HCT116 (cell line): Measurements from ENCODE around the gene PSG5. TPM values are rescaled to one million over a fixed set of nuclear protein-coding genes. Genes with fewer than 3 reads are reported as not detected.
A peak's percentile ranks its signal among the peaks of the same experiment; 100 is the strongest.
"Not testable (repeated sequence)": the region's sequence is repeated elsewhere in the genome, so short reads cannot be mapped to it uniquely, and the experiment has no call there.

Experiments
- ATAC-seq: fragments of 200-7000 bp; cut with Tn5 transposase; 2 replicates; pipeline ENCODE4 v1.9.1; 2020; ENCODE audit warnings: mild to moderate bottlenecking, moderate library complexity
- BruUV-seq: library from RNA; stranded (reverse); fragments of 400-500 nt; replicated peaks from 2 replicates; lab custom pipeline; 2021; lab: Mats Ljungman, UMichigan
- CTCF ChIA-PET: fragments of 300-600 bp; sonication (Branson Sonifier 250); formaldehyde crosslinking; loops from one replicate; lab custom pipeline; 2021; ENCODE audit warnings: antibody characterized with exemption; lab: Charles Lee
- POLR2A ChIA-PET: fragments of 300-600, 350-600 bp; sonication (Branson Sonifier 250); formaldehyde crosslinking; loops from one replicate; lab custom pipeline; 2021; ENCODE audit warnings: antibody characterized with exemption; lab: Charles Lee
- RAD21 ChIA-PET, 2 experiments: fragments of 300-600 bp; sonication (Branson Sonifier 250); formaldehyde crosslinking; loops; one replicate each; lab custom pipeline; 2023; ENCODE audit warnings: low total read pairs in 2 of 2; ENCODE audit not compliant: uncharacterized antibody in 2 of 2, unreplicated experiment in 2 of 2, low non-redundant PET in 1 of 2; lab: Charles Lee
- DNase-seq: peaks from one replicate; pipeline ENCODE4 v3.0.0-alpha.2; 2010; ENCODE audit warnings: low read depth, low spot score
- H2AFZ ChIP-seq: fragments of 200-600 bp; shearing (Covaris generic), sonication (generic); 2 replicates; pipeline ENCODE4 v1.6.1; 2017; ENCODE audit warnings: low read depth, mixed run types, mixed read lengths, antibody characterized with exemption, low read length; ENCODE audit not compliant: poor library complexity, severe bottlenecking
- H3K27ac ChIP-seq: 2 replicates; pipeline ENCODE4 v1.5.1; 2012; ENCODE audit warnings: low read depth, low read length
- H3K27me3 ChIP-seq: fragments of 200-600 bp; sonication (generic); 2 replicates; pipeline ENCODE4 v1.6.1; 2016; ENCODE audit warnings: mixed run types, low read length, mixed read lengths; ENCODE audit not compliant: insufficient read depth
- H3K36me3 ChIP-seq, 2 experiments: fragments of 200-500 bp in 1 of 2; fragments of 200-600 bp in 1 of 2; sonication (Bioruptor generic) in 1 of 2; sonication (generic) in 1 of 2; 2 replicates each; pipeline versions ENCODE4 v1.5.1 to v1.6.1; 2014 to 2016; ENCODE audit warnings: low read length in 2 of 2, inconsistent platforms in 1 of 2, mixed read lengths in 1 of 2, mixed run types in 1 of 2; ENCODE audit not compliant: insufficient read depth in 2 of 2, control insufficient read depth in 1 of 2
- H3K4me1 ChIP-seq, 2 experiments: fragments of 200-600 bp in 1 of 2; sonication (generic) in 1 of 2; 2 replicates each; pipeline versions ENCODE4 v1.5.1 to v1.6.1; 2012 to 2017; ENCODE audit warnings: low read length in 2 of 2, inconsistent platforms in 1 of 2, mild to moderate bottlenecking in 1 of 2, mixed read lengths in 1 of 2, mixed run types in 1 of 2, moderate library complexity in 1 of 2; ENCODE audit not compliant: insufficient read depth in 2 of 2, control insufficient read depth in 1 of 2
- H3K4me2 ChIP-seq: fragments of 200-600 bp; sonication (generic); 2 replicates; pipeline ENCODE4 v1.6.1; 2017; ENCODE audit warnings: mixed run types, low read length, mixed read lengths
- H3K4me3 ChIP-seq, 2 experiments: fragments of 200-600 bp in 1 of 2; sonication (generic) in 1 of 2; replicated peaks in 1 of 2; 2 replicates each; pipeline ENCODE4 v1.5.1; 2011 to 2016; ENCODE audit warnings: low read length in 2 of 2, control low read depth in 1 of 2, low read depth in 1 of 2, mild to moderate bottlenecking in 1 of 2, mixed read lengths in 1 of 2, mixed run types in 1 of 2
- H3K79me2 ChIP-seq: fragments of 200-600 bp; sonication (generic); 2 replicates; pipeline ENCODE4 v1.6.1; 2017; ENCODE audit warnings: mild to moderate bottlenecking, mixed run types, low read length, moderate library complexity, mixed read lengths; ENCODE audit not compliant: insufficient read depth
- H3K9ac ChIP-seq: fragments of 200-600 bp; sonication (generic); 2 replicates; pipeline ENCODE4 v1.6.1; 2016; ENCODE audit warnings: low read length, mixed read lengths
- H3K9me2 ChIP-seq: fragments of 200-600 bp; sonication (generic), shearing (Covaris generic); 2 replicates; pipeline ENCODE4 v1.6.1; 2017; ENCODE audit warnings: mixed run types, mild to moderate bottlenecking, moderate library complexity; ENCODE audit not compliant: insufficient read depth
- H3K9me3 ChIP-seq, 2 experiments: fragments of 200-500 bp in 1 of 2; fragments of 200-600 bp in 1 of 2; sonication (Bioruptor generic) in 1 of 2; sonication (generic) in 1 of 2; 2 replicates each; pipeline ENCODE4 v1.6.1; 2014 to 2017; ENCODE audit warnings: low read length in 2 of 2, mixed read lengths in 2 of 2, inconsistent platforms in 1 of 2, low read depth in 1 of 2, mild to moderate bottlenecking in 1 of 2, mixed run types in 1 of 2, moderate library complexity in 1 of 2; ENCODE audit not compliant: control insufficient read depth in 1 of 2, insufficient read depth in 1 of 2
- H4K20me1 ChIP-seq: fragments of 200-600 bp; sonication (generic), shearing (Covaris generic); 2 replicates; pipeline ENCODE4 v1.6.1; 2017; ENCODE audit warnings: mixed run types, mild to moderate bottlenecking, moderate library complexity; ENCODE audit not compliant: insufficient read depth
- CBX3 ChIP-seq: IDR thresholded peaks from 2 replicates; pipeline ENCODE4 v1.6.1; 2012; ENCODE audit warnings: low read depth
- EGR1 ChIP-seq: IDR thresholded peaks from 2 replicates; pipeline ENCODE4 v1.6.1; 2012; ENCODE audit warnings: low read depth
- EZH2 ChIP-seq: fragments of 200-600 bp; sonication (generic); IDR thresholded peaks from 2 replicates; pipeline ENCODE4 v1.6.1; 2017; ENCODE audit warnings: antibody characterized with exemption, mixed run types
- FOSL1 ChIP-seq: IDR thresholded peaks from 2 replicates; pipeline ENCODE4 v1.6.1; 2012; ENCODE audit warnings: low read depth
- RAD21 ChIP-seq: IDR thresholded peaks from 2 replicates; pipeline ENCODE4 v1.6.1; 2012; ENCODE audit warnings: low read depth, mild to moderate bottlenecking
- SP1 ChIP-seq: IDR thresholded peaks from 2 replicates; pipeline ENCODE4 v1.6.1; 2012; ENCODE audit warnings: low read depth
- SRF ChIP-seq: IDR thresholded peaks from 2 replicates; pipeline ENCODE4 v1.6.1; 2012; ENCODE audit warnings: low read depth
- YY1 ChIP-seq: IDR thresholded peaks from 2 replicates; pipeline ENCODE4 v1.6.1; 2011; ENCODE audit warnings: low read length, low read depth, moderate library complexity, mild to moderate bottlenecking; ENCODE audit not compliant: insufficient replicate concordance; ENCODE audit errors: extremely low read depth
- ZFX ChIP-seq: fragments of 450-650 bp; IDR thresholded peaks from 2 replicates; pipeline ENCODE4 v1.6.1; 2017
- ZNF274 ChIP-seq: fragments of 200-500 bp; sonication (Bioruptor generic); IDR thresholded peaks from 2 replicates; pipeline ENCODE4 v1.6.1; 2014; ENCODE audit warnings: mild to moderate bottlenecking, low read depth, low read length, inconsistent platforms
- intact Hi-C: fragments of 100-400 bp; cut with micrococcal nuclease; formaldehyde crosslinking; loops from 2 replicates; pipeline ENCODE4 v1.10.0; 2022
- total RNA-seq: library from RNA; stranded (reverse); gene quantifications from one replicate; pipeline ENCODE4 v1.2.1, GENCODE V29; 2021; ENCODE audit not compliant: unreplicated experiment
- TF ChIP-seq, protein P1 (sequence below), 3 experiments: fragments of 200-600 bp in 1 of 3; sonication (generic) in 1 of 3; IDR thresholded peaks in 2 of 3; conservative IDR thresholded peaks in 1 of 3; 2 replicates each; pipeline ENCODE4 v1.5.1; 2012 to 2017; ENCODE audit warnings: low read depth in 2 of 3, low read length in 2 of 3, antibody characterized with exemption in 1 of 3, borderline replicate concordance in 1 of 3, control low read depth in 1 of 3, mild to moderate bottlenecking in 1 of 3, mixed read lengths in 1 of 3, mixed run types in 1 of 3, moderate library complexity in 1 of 3; ENCODE audit not compliant: insufficient read depth in 1 of 3

The PSG5 gene
- total RNA-seq, 1 experiment from 2014 or later: not detected

DNA sequence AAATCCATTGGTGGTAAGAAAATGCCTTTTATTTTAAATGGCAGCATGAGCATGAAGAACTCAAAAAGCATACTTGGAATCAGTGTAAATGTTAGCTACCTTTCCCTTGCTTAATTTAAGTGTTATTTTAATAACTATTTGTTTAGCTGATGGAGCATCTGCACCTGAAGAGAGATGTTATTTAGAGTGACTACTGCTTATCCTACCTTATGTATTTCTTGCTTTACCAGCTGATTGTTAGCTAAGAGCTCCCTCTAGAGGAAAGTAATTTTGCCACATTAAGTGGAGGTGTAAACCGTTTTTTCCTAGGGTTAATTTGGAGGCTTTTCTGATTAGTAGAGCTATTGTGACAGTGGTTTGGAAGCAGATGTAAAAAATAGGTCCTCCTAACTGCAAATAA lies 40.6 kb upstream of the PSG5 start:
- CTCF ChIA-PET: interaction anchor here (0.7 to 2.1 kb wide), 4 partner anchors 13 to 120 kb away, joined by 3 to 5 read pairs (median 3); no protein-coding TSS in a partner anchor
- H2AFZ ChIP-seq, RAD21 ChIA-PET, H3K4me2 ChIP-seq, H3K4me3 ChIP-seq, BruUV-seq, H3K36me3 ChIP-seq, H3K27ac ChIP-seq, H3K9ac ChIP-seq, H3K9me2 ChIP-seq, H3K79me2 ChIP-seq, DNase-seq, H3K9me3 ChIP-seq, POLR2A ChIA-PET, H3K27me3 ChIP-seq, H4K20me1 ChIP-seq: not testable (repeated sequence)
- peak; percentile 54; the same call in 1 of the 2 replicates for ATAC-seq
- peaks cover 7 to 11% of the 10 kb centered on the region in 2 experiments; a peak in 1 of 4 replicates for H3K4me1 ChIP-seq
- intact Hi-C loops: loop anchor here (5.0 kb wide), 1 partner anchor 205 kb away; no protein-coding TSS in a partner anchor
- peak; percentile 50; the same call in 1 of the 2 replicates for TF ChIP-seq RAD21
- TF ChIP-seq, protein P1, sequence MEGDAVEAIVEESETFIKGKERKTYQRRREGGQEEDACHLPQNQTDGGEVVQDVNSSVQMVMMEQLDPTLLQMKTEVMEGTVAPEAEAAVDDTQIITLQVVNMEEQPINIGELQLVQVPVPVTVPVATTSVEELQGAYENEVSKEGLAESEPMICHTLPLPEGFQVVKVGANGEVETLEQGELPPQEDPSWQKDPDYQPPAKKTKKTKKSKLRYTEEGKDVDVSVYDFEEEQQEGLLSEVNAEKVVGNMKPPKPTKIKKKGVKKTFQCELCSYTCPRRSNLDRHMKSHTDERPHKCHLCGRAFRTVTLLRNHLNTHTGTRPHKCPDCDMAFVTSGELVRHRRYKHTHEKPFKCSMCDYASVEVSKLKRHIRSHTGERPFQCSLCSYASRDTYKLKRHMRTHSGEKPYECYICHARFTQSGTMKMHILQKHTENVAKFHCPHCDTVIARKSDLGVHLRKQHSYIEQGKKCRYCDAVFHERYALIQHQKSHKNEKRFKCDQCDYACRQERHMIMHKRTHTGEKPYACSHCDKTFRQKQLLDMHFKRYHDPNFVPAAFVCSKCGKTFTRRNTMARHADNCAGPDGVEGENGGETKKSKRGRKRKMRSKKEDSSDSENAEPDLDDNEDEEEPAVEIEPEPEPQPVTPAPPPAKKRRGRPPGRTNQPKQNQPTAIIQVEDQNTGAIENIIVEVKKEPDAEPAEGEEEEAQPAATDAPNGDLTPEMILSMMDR (IDR thresholded peaks at IDR 0.05 in 2 of 3, conservative IDR thresholded peaks at IDR 0.05 in 1 of 3; ENCODE audit: borderline replicate concordance in 1 of 3, insufficient read depth in 1 of 3, low read depth in 2 of 3, low read length in 2 of 3): peak in 2 of 3 experiments; percentile 21 to 30; a peak in 3 of 6 replicates

DNA sequence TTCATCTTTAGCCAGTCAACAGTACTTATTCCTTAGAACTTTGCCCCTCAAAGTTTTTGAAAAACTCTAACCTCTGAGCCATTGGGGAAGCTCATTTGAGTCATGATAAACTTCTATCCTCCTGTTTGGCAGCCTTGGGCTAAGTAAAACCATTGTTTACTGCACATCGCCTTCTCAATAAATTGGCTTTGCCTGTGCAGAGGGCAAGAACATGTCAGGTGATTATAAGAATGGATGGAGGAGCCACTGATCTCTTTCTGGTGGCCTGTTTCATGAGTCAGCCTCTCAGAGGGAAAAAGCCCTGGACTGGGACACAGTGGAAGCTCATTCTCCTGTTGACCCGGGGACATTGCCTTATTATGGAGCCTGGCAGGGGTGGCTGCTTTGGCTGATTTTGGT lies 38.5 kb upstream of the PSG5 start:
- no peak overlapping the region for H3K4me2 ChIP-seq
- H3K4me3 ChIP-seq: no peak overlapping the region
- H3K9ac ChIP-seq: no peak overlapping the region
- ChIA-PET RAD21 (no interaction called here), CTCF (no interaction called here), POLR2A (no interaction called here)
- no TSS peak for BruUV-seq
- H3K4me1 ChIP-seq: peaks cover 7 to 11% of the 10 kb centered on the region in 2 experiments; a peak in 1 of 4 replicates
- H3K9me3 ChIP-seq: no peaks in the 10 kb centered on the region
- intact Hi-C loops: loop anchor here (5.0 kb wide), 1 partner anchor 207 kb away; no protein-coding TSS in a partner anchor
- H3K79me2 ChIP-seq: no peaks in the 10 kb centered on the region
- H3K36me3 ChIP-seq: no peaks in the 10 kb centered on the region
- DNase-seq (no peak), ATAC-seq (no peak)
- TF ChIP-seq EZH2 (no peak), ZFX (no peak), SP1 (no peak), ZNF274 (no peak), YY1 (no peak), EGR1 (no peak), CBX3 (no peak), RAD21 (no peak), FOSL1 (no peak), SRF (no peak)
- H3K9me2 ChIP-seq: no peaks in the 10 kb centered on the region
- H3K27me3 ChIP-seq: no peaks in the 10 kb centered on the region
- H4K20me1 ChIP-seq: no peaks in the 10 kb centered on the region
- H3K27ac ChIP-seq: no peak overlapping the region
- no peak overlapping the region for H2AFZ ChIP-seq

DNA sequence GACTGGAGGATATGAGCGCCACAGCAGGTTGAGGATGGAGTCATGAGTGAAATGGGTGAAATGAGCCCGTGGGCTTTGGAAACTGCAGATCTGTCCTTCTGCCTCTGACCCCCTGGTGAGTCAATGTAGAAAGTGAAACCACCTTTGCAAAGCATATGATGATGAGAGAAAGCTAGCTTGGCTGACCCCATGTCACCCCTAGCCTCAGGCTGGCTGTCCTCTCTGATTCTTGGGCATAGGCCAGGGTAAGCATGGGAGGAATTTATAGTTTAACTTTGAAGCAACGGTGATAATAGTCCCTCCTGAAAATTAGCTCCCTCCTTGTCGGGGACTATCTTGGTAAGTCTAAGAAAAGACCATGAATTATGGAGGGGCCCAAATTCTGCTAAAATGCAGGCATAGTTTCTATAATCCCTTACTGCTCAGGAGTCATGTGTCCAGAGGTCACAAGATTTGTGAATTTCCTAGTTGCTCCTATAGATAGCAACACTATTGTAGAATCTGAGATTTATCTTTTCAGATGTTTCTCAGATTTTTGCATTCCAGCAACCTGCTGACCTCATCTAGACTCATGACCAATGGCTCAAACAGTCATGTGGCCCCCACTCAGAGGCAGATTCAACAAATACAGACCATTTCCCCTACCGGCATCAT lies 38.0 kb upstream of the PSG5 start:
- Histone ChIP-seq H3K4me1 (peaks cover 7 to 11% of the 10 kb centered on the region in 2 experiments; a peak in 1 of 4 replicates), H3K4me2 (peak overlapping the region; percentile 23)
- H3K9me3 ChIP-seq, intact Hi-C loops, RAD21 ChIA-PET, H3K27me3 ChIP-seq, H3K4me3 ChIP-seq, H3K9me2 ChIP-seq, ATAC-seq, DNase-seq, H3K36me3 ChIP-seq, H3K9ac ChIP-seq, POLR2A ChIA-PET, H4K20me1 ChIP-seq, CTCF ChIA-PET, H3K27ac ChIP-seq, BruUV-seq, H3K79me2 ChIP-seq, H2AFZ ChIP-seq: not testable (repeated sequence)
